ENCODE results near the gene PAX2. TPM values are rescaled to one million over a fixed set of nuclear protein-coding genes. Genes with fewer than 3 reads are reported as not detected.

The PAX2 gene
- total RNA-seq, 5 donors from 2014 or later (not counting 1 experiment from before 2014, with no cell fraction given) = not detected

DNA sequence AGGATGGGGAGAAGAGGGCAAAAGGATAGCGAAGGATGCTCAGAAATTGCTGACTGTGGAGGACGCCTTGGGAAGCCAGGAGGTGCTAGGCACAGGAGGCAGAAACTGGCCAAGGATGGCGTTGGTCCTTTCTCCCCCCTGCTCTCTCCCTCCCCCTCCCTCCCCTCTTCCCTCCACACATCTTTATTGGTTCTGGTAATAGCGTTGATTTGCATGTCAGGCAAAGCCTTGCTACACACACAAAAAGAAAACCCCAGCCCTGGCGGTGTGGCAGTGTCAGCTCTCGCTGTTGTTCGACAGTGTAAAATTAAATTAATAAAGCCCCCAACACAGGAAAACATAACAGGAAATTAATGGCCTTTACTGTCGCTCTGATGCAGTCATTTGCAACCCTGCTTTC lies 47.2 kb downstream of the PAX2 start:
- Histone ChIP-seq H3K27ac (ENCODE audit: low read length) (no peak overlapping the region), H3K4me3 (ENCODE audit: control insufficient read depth in 1 of 2, extremely low read depth in 1 of 2, low read length in 1 of 2) (no peak overlapping the region), H3K36me3 (ENCODE audit: control insufficient read depth in 2 of 2, extremely low read depth in 1 of 2, insufficient read depth in 1 of 2, low read length in 1 of 2) (no peaks in the 10 kb centered on the region), H3K4me1 (ENCODE audit: control insufficient read depth in 1 of 2, extremely low read depth in 1 of 2, insufficient read depth in 2 of 2, low read length in 2 of 2) (no peaks in the 10 kb centered on the region), H3K27me3 (replicated peaks in 1 of 2; ENCODE audit: control insufficient read depth in 2 of 2, extremely low read depth in 1 of 2, insufficient read depth in 2 of 2, low read length in 1 of 2) (peaks cover 0 to 41% of the 10 kb centered on the region in 2 experiments), H3K9me3 (no peaks in the 10 kb centered on the region)
- Mint-ChIP-seq H3K4me1 (no peaks in the 10 kb centered on the region), H3K36me3 (no peaks in the 10 kb centered on the region), H3K27me3 (peaks cover 34 to 48% of the 10 kb centered on the region in 2 donors), H3K9me3 (no peaks in the 10 kb centered on the region), H3K27ac (no peak overlapping the region), H3K4me3 (no peak overlapping the region)
- CTCF ChIA-PET = no interaction called here
- POLR2A ChIA-PET = no interaction called here
- no peak for DNase-seq
- no peak for ATAC-seq (replicated peaks in 1 of 4)
- 80% methylated on average over 1 of the region's 8 CpGs for WGBS (ENCODE audit: insufficient coverage)

DNA sequence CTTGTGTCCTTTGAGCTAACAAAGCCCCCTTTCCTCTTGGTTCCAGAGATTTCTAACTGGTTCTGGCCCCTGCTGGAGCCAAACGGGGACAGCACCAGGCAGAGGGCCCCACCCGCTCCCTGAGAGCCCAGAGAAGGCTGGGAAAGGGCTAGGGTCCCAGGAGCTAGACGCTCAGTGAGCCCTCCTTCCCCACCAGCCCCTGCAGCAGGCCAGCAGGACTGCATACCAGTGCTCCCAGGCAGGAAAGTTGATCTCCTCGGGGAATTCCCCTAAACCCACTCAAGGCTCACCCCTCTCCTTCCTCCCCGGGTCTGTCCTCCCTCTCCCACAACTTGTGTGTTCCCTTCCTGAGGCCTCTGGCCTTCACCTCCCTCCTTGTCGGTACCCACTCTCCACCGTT lies 47.7 kb downstream of the PAX2 start:
- Mint-ChIP-seq H3K4me1 (no peaks in the 10 kb centered on the region), H3K4me3 (no peak overlapping the region), H3K27me3 (peaks cover 29 to 46% of the 10 kb centered on the region in 2 donors), H3K9me3 (no peaks in the 10 kb centered on the region), H3K36me3 (no peaks in the 10 kb centered on the region), H3K27ac (no peak overlapping the region)
- DNase-seq (no peak), ATAC-seq (replicated peaks in 1 of 4) (no peak)
- H3K27ac ChIP-seq (ENCODE audit: low read length) = no peak overlapping the region
- POLR2A ChIA-PET = no interaction called here
- no peak overlapping the region for H3K4me3 ChIP-seq (ENCODE audit: control insufficient read depth in 1 of 2, extremely low read depth in 1 of 2, low read length in 1 of 2)
- peaks cover 0 to 41% of the 10 kb centered on the region in 2 experiments for H3K27me3 ChIP-seq (replicated peaks in 1 of 2; ENCODE audit: control insufficient read depth in 2 of 2, extremely low read depth in 1 of 2, insufficient read depth in 2 of 2, low read length in 1 of 2)
- no peaks in the 10 kb centered on the region for H3K36me3 ChIP-seq (ENCODE audit: control insufficient read depth in 2 of 2, extremely low read depth in 1 of 2, insufficient read depth in 1 of 2, low read length in 1 of 2)
- H3K4me1 ChIP-seq (ENCODE audit: control insufficient read depth in 1 of 2, extremely low read depth in 1 of 2, insufficient read depth in 2 of 2, low read length in 2 of 2) = no peaks in the 10 kb centered on the region
- WGBS (ENCODE audit: insufficient coverage) = 62% methylated on average over 6 of the region's 7 CpGs
- H3K9me3 ChIP-seq = no peaks in the 10 kb centered on the region
- CTCF ChIA-PET = no interaction called here

DNA sequence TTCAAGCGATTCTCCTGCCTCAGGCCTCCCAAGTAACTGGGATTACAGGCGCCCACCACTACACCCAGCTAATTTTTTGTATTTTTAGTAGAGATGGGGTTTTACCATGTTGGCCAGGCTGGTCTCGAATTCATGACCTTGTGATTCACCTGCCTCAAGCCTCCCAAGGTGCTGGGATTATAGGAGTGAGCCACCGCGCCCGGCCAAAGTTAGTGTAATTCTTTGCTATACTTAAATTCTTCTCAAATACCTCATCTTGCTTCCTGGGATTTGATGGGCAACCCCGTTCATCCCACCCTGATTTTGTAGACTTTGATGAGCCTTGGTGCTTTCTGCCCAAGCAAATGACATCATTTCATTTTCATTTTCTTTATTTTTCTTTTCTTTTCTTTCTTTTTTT lies 54.5 kb downstream of the PAX2 start:
- no peaks in the 10 kb centered on the region for H3K36me3 ChIP-seq (ENCODE audit: control insufficient read depth in 2 of 2, extremely low read depth in 1 of 2, insufficient read depth in 1 of 2, low read length in 1 of 2)
- POLR2A ChIA-PET = no interaction called here
- WGBS (ENCODE audit: insufficient coverage) = no CpG with 5 or more reads among the region's 7 CpGs
- no peak overlapping the region for H3K27ac ChIP-seq (ENCODE audit: low read length)
- no peaks in the 10 kb centered on the region for H3K9me3 ChIP-seq
- no peak overlapping the region for H3K4me3 ChIP-seq (ENCODE audit: control insufficient read depth in 1 of 2, extremely low read depth in 1 of 2, low read length in 1 of 2)
- Mint-ChIP-seq H3K4me1 (peaks cover 0 to 10% (median 0%) of the 10 kb centered on the region in 3 donors), H3K27me3 (peaks cover 56 to 62% of the 10 kb centered on the region in 2 donors), H3K27ac (no peak overlapping the region), H3K4me3 (no peak overlapping the region), H3K9me3 (no peaks in the 10 kb centered on the region), H3K36me3 (no peaks in the 10 kb centered on the region)
- no peak for DNase-seq
- no peak for ATAC-seq (replicated peaks in 1 of 4)
- H3K27me3 ChIP-seq (replicated peaks in 1 of 2; ENCODE audit: control insufficient read depth in 2 of 2, extremely low read depth in 1 of 2, insufficient read depth in 2 of 2, low read length in 1 of 2) = peaks cover 4 to 52% of the 10 kb centered on the region in 2 experiments
- CTCF ChIA-PET = no interaction called here
- no peaks in the 10 kb centered on the region for H3K4me1 ChIP-seq (ENCODE audit: control insufficient read depth in 1 of 2, extremely low read depth in 1 of 2, insufficient read depth in 2 of 2, low read length in 2 of 2)

DNA sequence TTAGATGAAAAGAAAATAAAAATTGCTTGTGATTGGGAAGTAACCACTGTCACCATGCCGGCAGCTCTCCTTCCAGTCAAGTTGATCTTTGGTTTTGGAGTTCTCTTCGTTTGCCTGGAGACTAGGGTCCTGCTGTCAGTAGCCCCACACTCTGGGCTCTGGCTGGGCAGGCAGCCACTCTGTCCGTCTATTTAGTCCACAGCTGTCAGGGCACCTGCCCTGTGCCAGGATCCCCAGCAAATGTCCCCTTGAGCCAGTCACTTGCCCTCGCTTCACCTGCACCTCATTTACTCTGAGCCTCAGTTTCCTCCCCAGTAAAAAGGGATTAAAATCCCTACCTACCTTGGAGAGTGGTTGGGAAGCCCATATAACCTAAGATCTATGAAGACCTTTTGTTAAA lies 55.5 kb downstream of the PAX2 start:
- DNase-seq (no peak), ATAC-seq (replicated peaks in 1 of 4) (no peak)
- Mint-ChIP-seq H3K36me3 (no peaks in the 10 kb centered on the region), H3K27me3 (peaks cover 58 to 68% of the 10 kb centered on the region in 2 donors), H3K4me1 (peaks cover 0 to 10% (median 0%) of the 10 kb centered on the region in 3 donors), H3K27ac (no peak overlapping the region), H3K4me3 (no peak overlapping the region), H3K9me3 (no peaks in the 10 kb centered on the region)
- no peaks in the 10 kb centered on the region for H3K4me1 ChIP-seq (ENCODE audit: control insufficient read depth in 1 of 2, extremely low read depth in 1 of 2, insufficient read depth in 2 of 2, low read length in 2 of 2)
- H3K9me3 ChIP-seq = no peaks in the 10 kb centered on the region
- H3K4me3 ChIP-seq (ENCODE audit: control insufficient read depth in 1 of 2, extremely low read depth in 1 of 2, low read length in 1 of 2) = no peak overlapping the region
- WGBS (ENCODE audit: insufficient coverage) = 54% methylated on average over 2 of the region's 4 CpGs
- H3K36me3 ChIP-seq (ENCODE audit: control insufficient read depth in 2 of 2, extremely low read depth in 1 of 2, insufficient read depth in 1 of 2, low read length in 1 of 2) = no peaks in the 10 kb centered on the region
- ChIA-PET POLR2A (no interaction called here), CTCF (no interaction called here)
- no peak overlapping the region for H3K27ac ChIP-seq (ENCODE audit: low read length)
- peaks cover 4 to 62% of the 10 kb centered on the region in 2 experiments for H3K27me3 ChIP-seq (replicated peaks in 1 of 2; ENCODE audit: control insufficient read depth in 2 of 2, extremely low read depth in 1 of 2, insufficient read depth in 2 of 2, low read length in 1 of 2)

DNA sequence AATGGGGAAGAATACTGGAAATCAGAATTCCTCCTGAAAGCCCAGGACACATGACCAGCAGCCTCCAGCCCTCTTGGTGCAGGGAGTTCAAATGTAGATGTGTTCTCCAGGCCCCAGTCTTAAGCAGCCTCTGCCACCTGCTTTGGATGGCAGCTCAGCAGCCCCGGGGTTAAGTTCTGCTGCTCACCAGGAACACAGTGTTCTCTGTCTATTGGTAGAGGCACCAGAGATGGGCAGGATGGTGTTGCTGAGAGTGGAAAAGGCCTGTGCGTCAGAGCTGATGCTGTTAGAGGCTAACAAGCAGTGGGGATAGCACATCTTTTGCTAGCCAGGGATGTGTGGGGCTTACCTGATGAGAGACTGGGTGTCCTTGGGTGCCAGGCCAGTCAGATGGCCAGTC lies 56.8 kb downstream of the PAX2 start:
- peaks cover 61 to 75% of the 10 kb centered on the region in 2 donors for H3K27me3 Mint-ChIP-seq
- WGBS (ENCODE audit: insufficient coverage) = 57% methylated on average over 1 of the region's 2 CpGs

DNA sequence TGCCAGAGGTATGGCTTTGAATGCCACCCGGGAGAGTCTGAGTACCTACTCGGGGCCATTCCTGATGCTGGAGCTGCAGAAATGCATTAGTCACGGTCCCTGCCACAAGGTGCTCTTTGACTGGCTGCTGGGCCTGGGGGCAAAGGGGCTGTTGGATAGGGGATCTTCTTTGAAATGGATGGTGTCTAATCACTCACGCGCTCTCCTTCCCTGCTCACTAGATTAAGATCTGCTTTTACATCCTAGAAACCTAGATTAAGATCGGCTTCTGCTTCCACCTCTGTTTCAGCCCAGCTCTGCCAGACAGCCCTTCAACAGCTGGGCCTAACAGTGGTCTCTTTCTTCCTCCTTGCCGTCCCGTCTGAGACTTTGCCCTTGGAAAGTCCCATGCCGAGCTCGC lies 57.2 kb downstream of the PAX2 start:
- no peaks in the 10 kb centered on the region for H3K9me3 Mint-ChIP-seq
- no peak overlapping the region for H3K27ac Mint-ChIP-seq
- DNase-seq (no peak), ATAC-seq (replicated peaks in 1 of 4) (no peak)
- H3K4me3 ChIP-seq (ENCODE audit: control insufficient read depth in 1 of 2, extremely low read depth in 1 of 2, low read length in 1 of 2) = no peak overlapping the region
- no peaks in the 10 kb centered on the region for H3K36me3 Mint-ChIP-seq
- WGBS (ENCODE audit: insufficient coverage) = 33% methylated on average over 6 of the region's 10 CpGs
- H3K27me3 Mint-ChIP-seq = peaks cover 65 to 75% of the 10 kb centered on the region in 2 donors
- ChIA-PET CTCF (no interaction called here), POLR2A (no interaction called here)
- no peak overlapping the region for H3K4me3 Mint-ChIP-seq
- H3K4me1 Mint-ChIP-seq = peaks cover 0 to 10% (median 0%) of the 10 kb centered on the region in 3 donors
- no peak overlapping the region for H3K27ac ChIP-seq (ENCODE audit: low read length)
- no peaks in the 10 kb centered on the region for H3K4me1 ChIP-seq (ENCODE audit: control insufficient read depth in 1 of 2, extremely low read depth in 1 of 2, insufficient read depth in 2 of 2, low read length in 2 of 2)
- H3K27me3 ChIP-seq (replicated peaks in 1 of 2; ENCODE audit: control insufficient read depth in 2 of 2, extremely low read depth in 1 of 2, insufficient read depth in 2 of 2, low read length in 1 of 2) = peaks cover 4 to 74% of the 10 kb centered on the region in 2 experiments
- H3K9me3 ChIP-seq = no peaks in the 10 kb centered on the region
- no peaks in the 10 kb centered on the region for H3K36me3 ChIP-seq (ENCODE audit: control insufficient read depth in 2 of 2, extremely low read depth in 1 of 2, insufficient read depth in 1 of 2, low read length in 1 of 2)

More for the DNA sequence above, 56.8 kb downstream of the PAX2 start:
- H3K9me3 Mint-ChIP-seq = no peaks in the 10 kb centered on the region
- Histone ChIP-seq H3K4me3 (ENCODE audit: control insufficient read depth in 1 of 2, extremely low read depth in 1 of 2, low read length in 1 of 2) (no peak overlapping the region), H3K36me3 (ENCODE audit: control insufficient read depth in 2 of 2, extremely low read depth in 1 of 2, insufficient read depth in 1 of 2, low read length in 1 of 2) (no peaks in the 10 kb centered on the region), H3K27ac (ENCODE audit: low read length) (no peak overlapping the region), H3K4me1 (ENCODE audit: control insufficient read depth in 1 of 2, extremely low read depth in 1 of 2, insufficient read depth in 2 of 2, low read length in 2 of 2) (no peaks in the 10 kb centered on the region), H3K9me3 (no peaks in the 10 kb centered on the region), H3K27me3 (replicated peaks in 1 of 2; ENCODE audit: control insufficient read depth in 2 of 2, extremely low read depth in 1 of 2, insufficient read depth in 2 of 2, low read length in 1 of 2) (peaks cover 4 to 71% of the 10 kb centered on the region in 2 experiments)
- no peak for ATAC-seq (replicated peaks in 1 of 4)
- H3K4me1 Mint-ChIP-seq = peaks cover 0 to 10% (median 0%) of the 10 kb centered on the region in 3 donors
- no peak overlapping the region for H3K4me3 Mint-ChIP-seq
- no peak overlapping the region for H3K27ac Mint-ChIP-seq
- POLR2A ChIA-PET = no interaction called here
- no peaks in the 10 kb centered on the region for H3K36me3 Mint-ChIP-seq
- CTCF ChIA-PET = interaction anchor here in 1 of 2 donors (1.1 kb wide), 1 partner anchor 8 kb away, joined by 3 read pairs; no protein-coding TSS in a partner anchor
- DNase-seq = no peak

DNA sequence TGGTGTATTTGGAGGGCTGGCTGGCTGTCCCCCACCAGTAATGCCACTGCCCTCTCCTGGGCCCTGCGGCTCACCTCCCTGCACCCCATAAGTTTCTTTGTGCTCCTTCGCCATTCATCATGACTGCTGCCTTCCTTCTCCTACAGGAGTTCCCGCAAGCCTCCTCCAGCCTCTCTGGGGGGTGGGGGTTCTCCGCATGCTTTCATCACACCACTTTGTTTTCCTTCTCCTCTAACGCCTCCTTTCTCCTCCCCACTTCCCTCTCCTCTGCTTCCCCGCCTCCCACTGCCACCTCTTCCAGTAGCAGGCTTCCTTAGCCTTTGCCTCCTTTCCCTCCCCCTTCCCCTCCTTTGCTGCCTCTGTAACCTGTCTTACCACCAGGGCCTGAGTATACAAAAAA lies 58.1 kb downstream of the PAX2 start:
- no peak overlapping the region for H3K27ac ChIP-seq (ENCODE audit: low read length)
- Mint-ChIP-seq H3K4me3 (no peak overlapping the region), H3K36me3 (no peaks in the 10 kb centered on the region), H3K9me3 (no peaks in the 10 kb centered on the region), H3K27ac (peak overlapping the region in 1 of 2 donors; percentile 33), H3K4me1 (peaks cover 0 to 10% (median 0%) of the 10 kb centered on the region in 3 donors), H3K27me3 (peaks cover 71 to 78% of the 10 kb centered on the region in 2 donors)
- H3K27me3 ChIP-seq (replicated peaks in 1 of 2; ENCODE audit: control insufficient read depth in 2 of 2, extremely low read depth in 1 of 2, insufficient read depth in 2 of 2, low read length in 1 of 2) = peaks cover 4 to 72% of the 10 kb centered on the region in 2 experiments
- DNase-seq = no peak
- no peak for ATAC-seq (replicated peaks in 1 of 4)
- no peaks in the 10 kb centered on the region for H3K4me1 ChIP-seq (ENCODE audit: control insufficient read depth in 1 of 2, extremely low read depth in 1 of 2, insufficient read depth in 2 of 2, low read length in 2 of 2)
- ChIA-PET POLR2A (no interaction called here), CTCF (no interaction called here)
- H3K4me3 ChIP-seq (ENCODE audit: control insufficient read depth in 1 of 2, extremely low read depth in 1 of 2, low read length in 1 of 2) = no peak overlapping the region
- no peaks in the 10 kb centered on the region for H3K9me3 ChIP-seq
- H3K36me3 ChIP-seq (ENCODE audit: control insufficient read depth in 2 of 2, extremely low read depth in 1 of 2, insufficient read depth in 1 of 2, low read length in 1 of 2) = no peaks in the 10 kb centered on the region
- WGBS (ENCODE audit: insufficient coverage) = 40% methylated on average over 1 of the region's 6 CpGs
